ENCODE data around the gene SPHK2.
"Not testable (repeated sequence)": the region's sequence is repeated elsewhere in the genome, so short reads cannot be mapped to it uniquely, and the experiment has no call there.

The SPHK2 gene

DNA sequence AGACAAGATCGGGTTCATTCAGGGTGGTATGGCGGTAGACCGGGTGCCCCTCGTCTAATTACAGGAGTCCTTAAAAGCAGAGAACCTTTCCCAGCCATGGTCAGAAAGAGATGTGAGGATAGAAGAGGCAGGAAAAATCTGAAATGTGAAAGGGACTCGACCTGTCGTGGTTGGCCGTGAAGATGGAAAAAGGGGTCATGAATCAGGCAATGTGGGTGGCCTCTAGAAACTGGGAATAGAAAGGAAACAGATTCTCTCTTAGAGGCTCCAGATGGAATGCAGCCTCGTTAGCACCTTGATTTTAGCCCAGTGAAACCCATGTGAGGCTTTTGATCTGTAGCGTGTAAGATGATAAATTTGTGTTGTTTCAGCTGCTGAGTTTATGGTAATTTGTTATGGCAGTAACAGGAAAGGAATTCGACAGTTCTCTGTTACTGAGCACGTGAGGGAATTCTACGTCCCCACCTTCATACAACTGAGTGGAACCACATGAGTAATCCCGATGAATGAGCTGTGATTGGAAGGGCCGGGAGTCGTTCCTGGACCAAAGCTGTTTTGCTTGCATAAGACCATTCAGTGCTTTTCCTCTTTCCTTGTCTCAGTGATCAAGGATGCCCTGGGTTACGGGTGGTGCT lies 37.7 kb downstream of the SPHK2 start:
- H3K27me3 ChIP-seq (replicated peaks; ENCODE audit: control insufficient read depth, insufficient read depth, low read length) = peaks cover 7% of the 10 kb centered on the region
- H3K9me3 ChIP-seq (ENCODE audit: control insufficient read depth, low read length) = no peaks in the 10 kb centered on the region
- DNase-seq (ENCODE audit: low read depth) = peak; percentile 73
- no peak overlapping the region for H3K4me3 ChIP-seq (ENCODE audit: low read length)
- H3K4me1 ChIP-seq (ENCODE audit: control insufficient read depth, insufficient read depth, low read length) = no peaks in the 10 kb centered on the region
- H3K9ac ChIP-seq (ENCODE audit: low read length) = no peak overlapping the region
- H3K36me3 ChIP-seq (ENCODE audit: control insufficient read depth, insufficient read depth, low read length, severe bottlenecking) = no peaks in the 10 kb centered on the region

DNA sequence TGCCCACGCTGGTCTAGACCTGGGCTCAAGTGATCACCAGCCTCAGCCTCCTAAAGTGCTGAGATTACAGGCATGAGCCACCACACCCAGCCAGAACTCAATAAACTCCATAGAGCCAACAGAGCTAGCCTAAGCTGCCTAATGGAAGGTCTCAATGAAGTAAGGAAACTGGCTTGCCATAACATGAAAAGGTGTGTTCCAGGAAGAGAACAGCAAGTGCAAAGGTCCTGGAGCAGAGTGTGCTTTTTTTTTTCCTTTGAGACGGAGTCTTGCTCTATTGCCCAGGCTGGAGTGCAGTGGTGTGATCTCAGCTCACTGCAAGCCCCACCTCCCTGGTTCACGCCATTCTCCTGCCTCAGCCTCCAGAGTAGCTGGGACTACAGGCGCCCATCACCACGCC lies 38.5 kb downstream of the SPHK2 start:
- not testable (repeated sequence) for H3K9ac ChIP-seq (ENCODE audit: low read length); H3K36me3 ChIP-seq (ENCODE audit: control insufficient read depth, insufficient read depth, low read length, severe bottlenecking); H3K9me3 ChIP-seq (ENCODE audit: control insufficient read depth, low read length); H3K4me1 ChIP-seq (ENCODE audit: control insufficient read depth, insufficient read depth, low read length); H3K27me3 ChIP-seq (replicated peaks; ENCODE audit: control insufficient read depth, insufficient read depth, low read length); H3K4me3 ChIP-seq (ENCODE audit: low read length); DNase-seq (ENCODE audit: low read depth)

DNA sequence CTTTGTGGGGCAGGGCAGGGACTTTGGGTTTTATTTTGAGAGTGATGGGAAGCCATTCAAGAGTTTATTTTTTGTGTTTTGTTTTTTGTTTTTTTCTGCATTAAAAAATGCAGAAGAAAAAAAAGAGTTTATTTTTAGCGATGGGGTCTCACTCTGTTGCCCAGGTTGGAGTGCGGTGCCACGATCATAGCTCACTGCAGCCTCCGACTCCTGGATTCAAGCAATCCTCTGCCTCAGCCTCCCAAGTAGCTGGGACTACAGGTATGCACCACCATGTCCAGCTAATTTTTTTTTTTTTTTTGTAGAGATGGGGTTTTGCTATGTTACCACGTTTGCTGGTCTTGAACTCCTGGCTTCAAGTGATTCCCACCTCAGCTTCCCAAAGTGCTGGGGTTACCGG lies 39.2 kb downstream of the SPHK2 start:
- no peaks in the 10 kb centered on the region for H3K9me3 ChIP-seq (ENCODE audit: control insufficient read depth, low read length)
- H3K4me1 ChIP-seq (ENCODE audit: control insufficient read depth, insufficient read depth, low read length) = no peaks in the 10 kb centered on the region
- H3K27me3 ChIP-seq (replicated peaks; ENCODE audit: control insufficient read depth, insufficient read depth, low read length) = peaks cover 6% of the 10 kb centered on the region
- no peaks in the 10 kb centered on the region for H3K36me3 ChIP-seq (ENCODE audit: control insufficient read depth, insufficient read depth, low read length, severe bottlenecking)
- H3K4me3 ChIP-seq (ENCODE audit: low read length) = no peak overlapping the region
- DNase-seq (ENCODE audit: low read depth) = no peak
- no peak overlapping the region for H3K9ac ChIP-seq (ENCODE audit: low read length)

DNA sequence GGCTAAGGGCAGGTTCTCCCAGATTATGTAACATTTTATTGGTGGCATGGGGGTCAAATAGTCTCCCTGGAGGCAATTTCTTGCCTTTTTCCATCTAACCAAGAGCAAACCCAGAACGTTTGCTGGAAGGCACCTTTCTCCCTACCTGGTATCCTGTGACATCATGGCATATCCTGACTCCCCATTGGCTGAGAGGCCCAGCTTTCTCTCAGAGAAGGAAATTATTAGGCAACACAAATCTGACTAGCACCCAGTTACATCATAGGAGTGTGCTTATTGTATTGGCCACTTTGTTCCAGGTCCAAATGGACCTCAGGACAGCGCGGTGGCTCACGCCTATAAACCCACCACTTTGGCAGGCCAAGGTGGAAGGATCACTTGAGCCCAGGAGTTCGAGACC lies 40.5 kb downstream of the SPHK2 start:
- Histone ChIP-seq H3K4me1 (ENCODE audit: control insufficient read depth, insufficient read depth, low read length) (no peaks in the 10 kb centered on the region), H3K9me3 (ENCODE audit: control insufficient read depth, low read length) (no peaks in the 10 kb centered on the region), H3K36me3 (ENCODE audit: control insufficient read depth, insufficient read depth, low read length, severe bottlenecking) (no peaks in the 10 kb centered on the region), H3K27me3 (replicated peaks; ENCODE audit: control insufficient read depth, insufficient read depth, low read length) (no peaks in the 10 kb centered on the region), H3K9ac (ENCODE audit: low read length) (no peak overlapping the region), H3K4me3 (ENCODE audit: low read length) (no peak overlapping the region)
- DNase-seq (ENCODE audit: low read depth) = peak; percentile 18

DNA sequence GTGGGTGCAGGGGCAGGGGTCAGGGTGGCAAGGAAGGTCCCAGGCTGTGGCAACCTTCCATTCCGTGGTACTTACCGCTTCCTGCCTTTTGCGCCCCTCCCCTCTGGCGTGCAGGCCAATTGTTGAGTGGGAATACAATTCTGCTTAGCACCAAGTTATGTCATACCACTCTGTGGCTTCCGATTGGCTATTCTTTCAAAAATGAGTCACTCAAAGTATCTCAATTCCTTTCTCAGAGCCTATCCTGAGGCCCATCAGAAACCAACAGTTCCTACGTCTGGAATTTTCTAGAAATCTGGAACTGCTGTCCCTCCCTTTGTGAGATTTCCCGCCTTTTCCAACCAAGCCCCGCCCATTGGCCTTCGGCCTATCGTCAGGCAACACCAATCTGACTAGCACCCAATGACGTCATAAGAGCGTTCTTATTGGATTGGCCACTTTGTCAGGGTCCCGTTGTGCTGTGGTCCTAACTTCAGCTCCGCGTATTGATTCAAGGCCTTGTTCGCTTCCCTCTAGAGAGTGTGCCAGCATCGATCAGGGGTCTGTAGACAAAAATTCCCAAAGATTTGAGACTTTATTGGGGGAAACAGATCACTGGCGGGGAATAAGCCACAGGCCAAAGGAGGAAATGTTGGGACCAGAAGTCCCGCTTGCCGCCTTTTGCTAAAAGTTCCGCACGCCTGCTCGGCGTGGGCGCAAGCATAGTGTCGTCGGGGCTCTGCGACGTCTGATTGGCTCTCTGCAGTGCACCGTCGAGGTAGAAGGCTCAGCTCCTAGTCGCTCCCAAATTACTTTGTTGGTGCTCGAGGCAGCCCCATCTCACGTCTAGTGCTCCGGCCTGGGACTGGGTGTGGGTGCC lies 41.8 kb downstream of the SPHK2 start:
- Histone ChIP-seq H3K4me1 (ENCODE audit: control insufficient read depth, insufficient read depth, low read length) (no peaks in the 10 kb centered on the region), H3K4me3 (ENCODE audit: low read length) (no peak overlapping the region), H3K9me3 (ENCODE audit: control insufficient read depth, low read length) (no peaks in the 10 kb centered on the region), H3K9ac (ENCODE audit: low read length) (no peak overlapping the region), H3K27me3 (replicated peaks; ENCODE audit: control insufficient read depth, insufficient read depth, low read length) (no peaks in the 10 kb centered on the region), H3K36me3 (ENCODE audit: control insufficient read depth, insufficient read depth, low read length, severe bottlenecking) (no peaks in the 10 kb centered on the region)
- peak; percentile 66 for DNase-seq (ENCODE audit: low read depth)

DNA sequence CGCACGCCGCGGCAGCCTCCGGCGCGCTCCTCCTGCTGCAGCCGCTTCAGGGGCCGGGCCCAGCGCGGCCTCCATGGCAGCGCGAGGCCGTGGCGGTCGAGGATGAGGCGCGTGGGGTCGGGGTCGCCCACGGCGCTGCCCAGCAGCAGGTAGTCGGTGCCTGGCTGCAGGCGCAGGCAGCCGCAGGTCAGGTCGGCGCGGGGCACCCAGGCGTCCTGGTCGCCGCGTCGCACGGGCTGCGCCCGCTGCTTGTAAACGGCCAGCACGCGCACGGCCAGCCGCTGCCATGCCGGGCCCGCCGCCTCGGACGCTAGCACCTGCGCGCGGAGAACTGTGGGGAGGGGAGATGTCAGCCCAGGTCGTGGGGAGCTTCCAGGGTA lies 42.4 kb downstream of the SPHK2 start:
- Histone ChIP-seq H3K4me1 (ENCODE audit: control insufficient read depth, insufficient read depth, low read length) (no peaks in the 10 kb centered on the region), H3K27me3 (replicated peaks; ENCODE audit: control insufficient read depth, insufficient read depth, low read length) (no peaks in the 10 kb centered on the region), H3K9me3 (ENCODE audit: control insufficient read depth, low read length) (no peaks in the 10 kb centered on the region), H3K4me3 (ENCODE audit: low read length) (no peak overlapping the region), H3K36me3 (ENCODE audit: control insufficient read depth, insufficient read depth, low read length, severe bottlenecking) (no peaks in the 10 kb centered on the region), H3K9ac (ENCODE audit: low read length) (no peak overlapping the region)
- DNase-seq (ENCODE audit: low read depth) = no peak

DNA sequence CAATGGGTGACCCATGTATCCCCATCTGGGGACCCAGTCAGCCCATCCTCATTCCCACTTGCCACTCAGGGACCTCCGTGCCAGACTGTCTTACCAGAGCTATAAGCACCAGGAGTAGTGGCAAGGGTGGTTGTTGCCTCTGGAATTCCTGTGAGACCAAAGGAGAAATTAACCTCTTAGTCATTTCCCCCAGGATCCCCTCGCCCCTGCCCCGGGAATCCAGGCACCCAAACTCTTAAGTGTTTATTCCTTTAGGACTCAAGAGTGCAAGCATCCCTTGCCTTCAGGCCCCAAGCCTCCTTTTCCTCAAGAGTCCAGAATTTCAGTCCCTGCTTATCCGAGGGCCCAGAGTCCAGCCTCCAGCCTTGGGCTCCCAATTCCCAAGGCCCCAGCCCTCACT lies 44.4 kb downstream of the SPHK2 start:
- Histone ChIP-seq H3K36me3 (ENCODE audit: control insufficient read depth, insufficient read depth, low read length, severe bottlenecking) (no peaks in the 10 kb centered on the region), H3K4me3 (ENCODE audit: low read length) (no peak overlapping the region), H3K9ac (ENCODE audit: low read length) (no peak overlapping the region), H3K27me3 (replicated peaks; ENCODE audit: control insufficient read depth, insufficient read depth, low read length) (no peaks in the 10 kb centered on the region), H3K9me3 (ENCODE audit: control insufficient read depth, low read length) (no peaks in the 10 kb centered on the region), H3K4me1 (ENCODE audit: control insufficient read depth, insufficient read depth, low read length) (no peaks in the 10 kb centered on the region)
- DNase-seq (ENCODE audit: low read depth) = no peak

DNA sequence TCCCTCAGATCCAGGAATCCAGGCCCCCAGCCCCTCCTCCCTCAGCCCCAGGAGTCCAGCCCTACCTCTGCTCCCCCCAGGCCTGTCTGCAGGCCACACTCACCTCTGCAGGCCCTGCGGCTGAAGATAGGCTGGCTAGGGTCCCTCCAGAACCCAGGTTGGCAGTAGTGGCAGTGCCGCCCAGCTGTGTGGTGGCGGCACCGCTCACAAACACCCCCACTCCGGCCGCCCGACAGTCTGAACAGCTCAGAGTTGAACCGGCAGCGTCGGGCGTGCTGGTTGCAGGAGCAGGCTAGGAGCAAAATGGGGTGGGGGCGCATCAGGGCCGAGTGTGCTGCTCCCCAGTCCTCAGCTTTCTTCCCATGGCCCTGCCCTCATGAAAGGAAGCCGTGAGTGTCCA lies 45.2 kb downstream of the SPHK2 start:
- Histone ChIP-seq H3K4me1 (ENCODE audit: control insufficient read depth, insufficient read depth, low read length) (no peaks in the 10 kb centered on the region), H3K4me3 (ENCODE audit: low read length) (no peak overlapping the region), H3K9me3 (ENCODE audit: control insufficient read depth, low read length) (no peaks in the 10 kb centered on the region), H3K9ac (ENCODE audit: low read length) (no peak overlapping the region), H3K27me3 (replicated peaks; ENCODE audit: control insufficient read depth, insufficient read depth, low read length) (no peaks in the 10 kb centered on the region), H3K36me3 (ENCODE audit: control insufficient read depth, insufficient read depth, low read length, severe bottlenecking) (no peaks in the 10 kb centered on the region)
- no peak for DNase-seq (ENCODE audit: low read depth)

DNA sequence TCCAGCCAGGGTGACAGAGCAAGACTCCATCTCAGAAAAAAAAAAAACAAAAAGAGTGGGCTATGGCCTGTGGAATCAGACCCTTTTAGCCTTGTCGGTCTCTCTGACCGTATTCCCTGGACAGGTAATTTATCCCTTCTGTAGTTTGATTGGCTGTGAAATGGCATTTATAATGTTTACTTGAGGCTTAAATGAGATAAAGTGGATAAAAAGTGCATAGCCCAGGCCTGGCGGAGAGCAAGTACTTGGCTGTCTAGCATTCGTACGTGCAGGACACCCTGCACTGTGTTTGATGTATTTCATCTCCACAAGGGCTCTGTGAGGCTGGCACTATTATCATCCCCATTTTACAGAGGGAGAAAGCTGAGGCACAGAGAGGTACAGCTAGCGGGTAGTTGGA lies 46.5 kb downstream of the SPHK2 start:
- no peak overlapping the region for H3K4me3 ChIP-seq (ENCODE audit: low read length)
- no peaks in the 10 kb centered on the region for H3K27me3 ChIP-seq (replicated peaks; ENCODE audit: control insufficient read depth, insufficient read depth, low read length)
- no peaks in the 10 kb centered on the region for H3K9me3 ChIP-seq (ENCODE audit: control insufficient read depth, low read length)
- no peaks in the 10 kb centered on the region for H3K4me1 ChIP-seq (ENCODE audit: control insufficient read depth, insufficient read depth, low read length)
- DNase-seq (ENCODE audit: low read depth) = no peak
- no peaks in the 10 kb centered on the region for H3K36me3 ChIP-seq (ENCODE audit: control insufficient read depth, insufficient read depth, low read length, severe bottlenecking)
- H3K9ac ChIP-seq (ENCODE audit: low read length) = no peak overlapping the region

DNA sequence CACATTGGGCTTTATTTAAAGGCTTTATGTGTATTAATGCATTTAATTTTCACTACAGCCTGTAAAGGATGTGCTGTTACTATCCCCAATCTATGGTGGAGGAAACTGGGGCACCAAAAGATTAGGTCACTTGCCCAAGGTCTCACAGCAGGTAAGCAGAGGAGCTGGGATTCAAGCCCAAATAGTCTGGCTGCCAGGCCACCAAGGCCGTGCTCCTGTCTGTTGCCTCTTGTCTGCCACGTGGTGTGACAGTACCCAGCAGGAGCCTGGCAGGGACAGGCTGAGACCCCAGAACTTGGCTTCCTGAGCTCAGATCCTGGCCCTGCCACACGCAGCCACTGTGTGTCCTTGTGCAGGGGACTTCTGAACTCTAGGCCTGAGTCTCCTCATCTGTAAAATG lies 49.0 kb downstream of the SPHK2 start:
- Histone ChIP-seq H3K9me3 (ENCODE audit: control insufficient read depth, low read length) (no peaks in the 10 kb centered on the region), H3K4me3 (ENCODE audit: low read length) (no peak overlapping the region), H3K9ac (ENCODE audit: low read length) (no peak overlapping the region), H3K4me1 (ENCODE audit: control insufficient read depth, insufficient read depth, low read length) (no peaks in the 10 kb centered on the region), H3K27me3 (replicated peaks; ENCODE audit: control insufficient read depth, insufficient read depth, low read length) (no peaks in the 10 kb centered on the region), H3K36me3 (ENCODE audit: control insufficient read depth, insufficient read depth, low read length, severe bottlenecking) (no peaks in the 10 kb centered on the region)
- no peak for DNase-seq (ENCODE audit: low read depth)

DNA sequence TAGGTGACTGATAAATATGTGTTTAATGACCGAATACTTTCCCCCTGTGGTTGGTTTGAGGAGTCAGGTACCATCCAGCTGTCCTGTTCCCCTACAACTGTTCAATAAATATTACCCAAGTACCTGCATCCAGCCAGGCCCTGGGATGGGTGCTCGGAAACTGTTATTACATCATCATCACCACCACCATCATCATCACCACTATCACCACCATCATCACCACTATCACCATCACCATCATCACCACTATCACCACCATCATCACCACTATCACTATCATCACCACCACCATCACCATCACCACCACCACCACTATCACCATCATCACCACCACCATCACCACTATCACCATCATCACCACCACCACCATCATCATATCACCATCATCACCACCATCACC lies 49.5 kb downstream of the SPHK2 start:
- Histone ChIP-seq H3K9me3 (ENCODE audit: control insufficient read depth, low read length) (no peaks in the 10 kb centered on the region), H3K36me3 (ENCODE audit: control insufficient read depth, insufficient read depth, low read length, severe bottlenecking) (no peaks in the 10 kb centered on the region), H3K4me1 (ENCODE audit: control insufficient read depth, insufficient read depth, low read length) (no peaks in the 10 kb centered on the region), H3K27me3 (replicated peaks; ENCODE audit: control insufficient read depth, insufficient read depth, low read length) (no peaks in the 10 kb centered on the region), H3K9ac (ENCODE audit: low read length) (no peak overlapping the region), H3K4me3 (ENCODE audit: low read length) (no peak overlapping the region)
- DNase-seq (ENCODE audit: low read depth) = no peak

All from adipocyte (in vitro differentiated cells).